Mammary epithelial cell (primary cell): ENCODE results near the gene OSBP2.

ENCODE experiments used
- CTCF ChIP-seq, 2 donors: IDR thresholded peaks in 1 of 2; conservative IDR thresholded peaks in 1 of 2; 2 replicates each; pipeline ENCODE4 v1.5.1; 2011 to 2012; ENCODE audit warnings: inconsistent platforms in 2 of 2, low read length in 2 of 2, mild to moderate bottlenecking in 2 of 2, control low read depth in 1 of 2, low read depth in 1 of 2; ENCODE audit not compliant: insufficient read depth in 1 of 2; ENCODE audit errors: extremely low read depth in 1 of 2
- EZH2 ChIP-seq: IDR thresholded peaks from 2 replicates; pipeline ENCODE4 v1.6.1; 2012; ENCODE audit warnings: low read length, inconsistent platforms, borderline replicate concordance

DNA sequence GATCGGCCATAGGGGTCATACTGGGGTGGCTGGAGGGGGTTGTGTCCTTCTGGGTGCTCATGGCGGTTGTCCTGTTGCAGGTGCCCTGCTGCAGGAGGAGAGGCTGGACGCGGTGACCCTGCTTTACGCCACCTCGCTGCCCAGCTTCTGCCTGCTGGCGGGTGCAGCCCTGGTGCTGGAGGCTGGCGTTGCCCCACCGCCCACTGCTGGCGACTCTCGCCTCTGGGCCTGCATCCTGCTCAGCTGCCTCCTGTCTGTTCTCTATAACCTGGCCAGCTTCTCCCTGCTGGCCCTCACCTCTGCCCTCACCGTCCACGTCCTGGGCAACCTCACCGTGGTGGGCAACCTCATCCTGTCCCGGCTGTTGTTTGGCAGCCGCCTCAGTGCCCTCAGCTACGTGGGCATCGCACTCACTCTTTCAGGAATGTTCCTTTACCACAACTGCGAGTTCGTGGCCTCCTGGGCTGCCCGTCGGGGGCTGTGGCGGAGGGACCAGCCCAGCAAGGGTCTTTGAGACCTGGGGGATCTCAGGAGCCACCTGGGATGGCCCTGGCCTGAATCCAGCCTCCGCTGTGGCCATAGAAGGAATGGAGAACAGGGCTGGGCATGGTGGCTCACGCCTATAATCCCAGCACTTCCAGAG, 48.0 kb upstream of the OSBP2 start:
- TF ChIP-seq CTCF (conservative IDR thresholded peaks at IDR 0.05 in 1 of 2, IDR thresholded peaks at IDR 0.05 in 1 of 2; ENCODE audit: extremely low read depth in 1 of 2, insufficient read depth in 1 of 2, low read depth in 1 of 2, low read length in 2 of 2) (no peak), EZH2 (no peak)
